ENCODE results near the gene NEXN.
"Not testable (repeated sequence)": the region's sequence is repeated elsewhere in the genome, so short reads cannot be mapped to it uniquely, and the experiment has no call there.

The NEXN gene

DNA sequence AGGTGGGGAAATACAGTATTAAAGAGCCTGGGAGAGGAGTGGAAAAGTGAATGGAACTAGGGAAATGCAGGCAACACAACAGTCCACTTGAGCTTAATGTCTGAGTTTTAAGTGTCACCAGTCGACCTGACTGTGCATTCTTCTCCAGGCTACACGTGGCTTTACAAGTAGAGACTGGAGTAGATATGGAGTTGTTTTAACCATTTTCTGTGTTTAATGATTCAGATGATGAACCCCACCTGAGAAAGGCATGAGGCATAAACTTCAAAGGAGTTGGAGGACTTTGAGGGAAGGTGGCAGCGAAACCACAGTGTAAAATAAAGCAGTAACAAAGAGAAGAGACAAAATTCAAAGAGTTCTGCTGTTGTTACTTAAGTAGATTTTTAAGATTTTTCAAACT lies 77.9 kb downstream of the NEXN start:
- DNase-seq: no peak
- peak; percentile 43 for ATAC-seq

- ATAC-seq (no peak), DNase-seq (no peak)
Measured at GRCh38 chr1:77970192-77970591, 81.8 kb downstream of the NEXN start.

- DNase-seq (no peak), ATAC-seq (no peak)
Measured at GRCh38 chr1:77972080-77972479, 83.7 kb downstream of the NEXN start.

GRCh38 chr1:77975386-77975785 lies 87.0 kb downstream of the NEXN start:
- no peak for DNase-seq

GRCh38 chr1:77975907-77976306 lies 87.5 kb downstream of the NEXN start:
- no peak for ATAC-seq
- no peak for DNase-seq

More at GRCh38 chr1:77975386-77975785, 87.0 kb downstream of the NEXN start:
- no peak for ATAC-seq

DNA sequence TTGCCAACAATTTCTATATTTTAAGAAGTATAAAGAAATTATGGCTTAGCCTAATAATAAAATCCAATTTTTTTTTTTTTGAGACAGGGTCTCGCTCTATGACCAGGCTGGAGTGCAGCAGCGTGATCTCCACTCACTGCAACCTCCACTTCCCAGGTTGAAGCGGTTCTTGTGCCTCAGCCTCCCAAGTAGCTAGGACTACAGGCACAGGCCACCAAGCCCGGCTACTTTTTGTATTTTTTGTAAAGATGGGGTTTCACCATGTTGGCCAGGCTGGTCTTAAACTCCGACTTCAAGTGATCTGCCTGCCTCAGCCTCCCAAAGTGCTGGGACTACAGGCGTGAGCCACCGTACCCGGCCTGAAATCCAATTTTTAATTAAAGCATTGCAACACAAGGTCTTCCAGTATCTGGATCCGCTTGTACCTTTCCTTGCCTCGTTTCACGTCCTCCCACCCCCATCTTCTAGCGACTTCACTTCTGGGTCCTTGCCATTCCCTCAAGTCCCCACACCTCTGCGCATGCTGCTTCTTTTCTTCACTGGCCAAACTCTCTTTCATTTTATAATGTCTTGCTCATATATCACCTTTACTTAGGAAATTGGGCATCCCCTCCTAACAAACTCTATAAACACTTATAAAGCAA lies 88.1 kb downstream of the NEXN start:
- no peak for ATAC-seq

GRCh38 chr1:77977989-77978292 lies 89.5 kb downstream of the NEXN start:
- no peak for DNase-seq
- no peak for ATAC-seq

More for the DNA sequence above, 88.1 kb downstream of the NEXN start:
- DNase-seq: no peak

GRCh38 chr1:77978293-77978968 lies 90.0 kb downstream of the NEXN start:
- DNase-seq (peak; percentile 74), ATAC-seq (peak; percentile 78)

GRCh38 chr1:77978969-77979876 lies 90.8 kb downstream of the NEXN start, which contains the start of gene FUBP1:
TSS of gene FUBP1 (minus strand) at chr1:77979072. CDS start at chr1:77979004, 68 bp downstream.
- DNase-seq: peak; percentile 91

GRCh38 chr1:77983352-77983996 lies 95.0 kb downstream of the NEXN start:
- ATAC-seq, DNase-seq: not testable (repeated sequence)

More at GRCh38 chr1:77978969-77979876, 90.8 kb downstream of the NEXN start, which contains the start of gene FUBP1:
- ATAC-seq: peak; percentile 82

GRCh38 chr1:77983997-77984355 lies 95.6 kb downstream of the NEXN start:
- ATAC-seq (no peak), DNase-seq (no peak)

GRCh38 chr1:77984629-77985028 lies 96.2 kb downstream of the NEXN start:
- ATAC-seq (no peak), DNase-seq (no peak)

- DNase-seq: peak; percentile 35
- ATAC-seq: peak; percentile 98
Measured at GRCh38 chr1:77986810-77987209, 98.4 kb downstream of the NEXN start.

DNA sequence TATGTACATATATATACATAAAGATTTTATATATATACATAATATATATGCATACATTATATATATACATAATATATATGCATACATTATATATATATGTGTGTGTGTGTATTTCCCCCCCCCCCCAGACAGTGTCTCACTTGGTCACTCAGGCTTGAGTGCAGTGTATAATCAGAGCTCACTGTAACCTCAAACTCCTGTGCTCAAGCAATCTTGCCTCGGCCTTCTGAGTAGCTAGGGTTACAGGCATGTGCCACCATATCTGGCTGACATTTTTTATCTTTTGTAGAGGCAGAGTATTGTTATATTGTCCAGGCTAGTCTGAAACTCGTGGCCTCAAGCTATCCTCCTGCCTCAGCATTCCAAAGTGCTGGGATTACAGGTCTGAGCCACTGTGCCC lies 99.5 kb downstream of the NEXN start:
- DNase-seq: no peak
- no peak for ATAC-seq

DNA sequence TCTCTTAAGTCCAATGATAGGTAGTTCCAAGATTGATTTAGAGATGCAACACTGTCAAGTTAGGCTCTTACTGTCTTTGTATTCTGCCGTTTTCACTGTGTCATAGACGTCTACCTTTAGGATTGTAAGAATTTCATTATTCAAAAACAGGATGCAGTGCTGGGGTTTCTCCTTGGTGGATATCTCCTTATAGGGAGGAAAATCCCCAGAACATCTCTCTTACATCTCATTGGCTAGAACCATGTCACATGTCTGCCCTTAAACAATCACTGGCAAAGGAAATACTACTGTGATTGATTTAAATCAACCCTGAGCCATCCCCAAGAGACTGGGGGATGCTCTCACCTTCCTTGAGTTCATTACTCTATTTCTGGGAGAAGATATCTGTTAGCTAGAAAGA lies 101.3 kb downstream of the NEXN start:
- ATAC-seq: no peak
- DNase-seq: no peak

DNA sequence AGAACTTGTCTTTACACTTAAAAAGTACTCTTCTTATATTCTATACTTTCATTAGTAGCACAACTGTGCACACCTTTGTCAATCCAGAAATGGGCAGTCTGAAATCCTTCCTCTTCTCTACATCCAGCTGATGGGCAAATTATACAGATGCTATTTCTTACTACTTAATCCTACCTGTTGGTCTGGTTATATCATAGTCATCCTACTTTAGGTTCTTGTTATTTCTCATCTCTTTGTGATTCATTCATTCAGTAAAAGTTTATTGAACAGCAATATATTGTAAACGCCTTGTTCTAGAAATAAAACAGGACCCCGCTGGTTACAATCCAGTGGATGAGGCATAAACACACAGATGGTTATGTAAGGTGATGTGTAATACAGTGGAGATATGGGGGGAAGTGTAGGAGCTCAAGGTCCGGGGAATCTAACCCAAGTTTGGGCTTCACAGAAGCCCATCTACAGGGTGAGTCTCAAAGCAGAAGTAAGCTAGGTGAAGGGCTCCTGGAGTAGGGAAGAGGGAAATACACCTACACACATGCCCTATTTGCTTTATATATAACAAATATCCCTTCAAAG lies 102.3 kb downstream of the NEXN start:
- ATAC-seq: no peak

DNA sequence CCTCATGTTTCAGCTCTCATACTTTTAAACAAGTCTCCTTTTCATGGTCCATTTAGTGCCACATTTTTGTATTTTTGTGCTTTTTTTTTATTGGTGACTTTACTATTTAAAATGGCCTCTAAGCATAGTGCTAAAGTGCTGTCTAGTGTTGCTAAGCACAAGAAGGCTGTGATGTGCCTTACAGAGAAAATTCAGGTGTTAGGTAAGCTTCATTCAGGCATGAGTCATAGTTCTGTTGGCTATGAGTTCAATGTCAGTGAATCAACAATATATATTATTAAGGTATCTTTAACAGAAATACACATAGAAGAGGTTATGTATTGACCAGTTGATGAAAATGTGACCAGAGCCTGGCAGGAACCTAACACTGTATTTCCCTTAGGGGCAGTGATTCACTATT lies 103.2 kb downstream of the NEXN start:
- ATAC-seq (no peak), DNase-seq (no peak)

More for the DNA sequence above, 102.3 kb downstream of the NEXN start:
- DNase-seq: no peak
